Measurements from ENCODE around the gene EXOC1L. TPM values are rescaled to one million over a fixed set of nuclear protein-coding genes. Genes with fewer than 3 reads are reported as not detected.

Gene EXOC1L
- total and polyA plus RNA-seq, 12 donors: 0.17 TPM; not detected in 11

DNA sequence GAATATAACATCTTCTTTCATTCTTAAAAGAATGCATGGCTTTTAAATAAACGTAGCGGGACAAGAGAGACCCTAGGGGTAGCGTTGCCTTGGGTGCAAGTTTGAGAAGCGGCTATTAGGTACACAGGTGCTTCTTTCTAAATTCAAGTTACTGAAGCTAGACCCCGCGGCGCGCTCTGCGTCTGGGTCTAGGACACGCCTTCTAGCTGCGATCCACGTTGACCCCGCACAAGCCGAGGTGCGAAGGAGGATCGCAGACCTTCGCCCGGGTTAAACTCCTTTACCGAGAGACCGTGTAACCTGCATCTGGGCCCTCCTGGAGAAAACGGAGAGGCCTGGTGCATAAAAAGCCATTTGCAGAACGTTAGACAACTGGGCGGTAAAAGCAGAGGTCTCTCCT lies 25.5 kb upstream of the EXOC1L start:
- TF ChIP-seq, protein P1, sequence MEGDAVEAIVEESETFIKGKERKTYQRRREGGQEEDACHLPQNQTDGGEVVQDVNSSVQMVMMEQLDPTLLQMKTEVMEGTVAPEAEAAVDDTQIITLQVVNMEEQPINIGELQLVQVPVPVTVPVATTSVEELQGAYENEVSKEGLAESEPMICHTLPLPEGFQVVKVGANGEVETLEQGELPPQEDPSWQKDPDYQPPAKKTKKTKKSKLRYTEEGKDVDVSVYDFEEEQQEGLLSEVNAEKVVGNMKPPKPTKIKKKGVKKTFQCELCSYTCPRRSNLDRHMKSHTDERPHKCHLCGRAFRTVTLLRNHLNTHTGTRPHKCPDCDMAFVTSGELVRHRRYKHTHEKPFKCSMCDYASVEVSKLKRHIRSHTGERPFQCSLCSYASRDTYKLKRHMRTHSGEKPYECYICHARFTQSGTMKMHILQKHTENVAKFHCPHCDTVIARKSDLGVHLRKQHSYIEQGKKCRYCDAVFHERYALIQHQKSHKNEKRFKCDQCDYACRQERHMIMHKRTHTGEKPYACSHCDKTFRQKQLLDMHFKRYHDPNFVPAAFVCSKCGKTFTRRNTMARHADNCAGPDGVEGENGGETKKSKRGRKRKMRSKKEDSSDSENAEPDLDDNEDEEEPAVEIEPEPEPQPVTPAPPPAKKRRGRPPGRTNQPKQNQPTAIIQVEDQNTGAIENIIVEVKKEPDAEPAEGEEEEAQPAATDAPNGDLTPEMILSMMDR (IDR thresholded peaks at IDR 0.05): no peak
- no peak for TF ChIP-seq POLR2A (IDR thresholded peaks at IDR 0.05)
- H3K9me3 ChIP-seq (replicated peaks in 1 of 3): no peaks in the 10 kb centered on the region
- H3K27me3 ChIP-seq: peaks cover 24% of the 10 kb centered on the region
- no peak overlapping the region for H3K27ac ChIP-seq
- no peaks in the 10 kb centered on the region for H3K36me3 ChIP-seq (replicated peaks in 1 of 2)
- WGBS, 4 donors: 50 to 65% (median 58%) methylated on average over 22 to 23 of the region's 23 CpGs
- H3K4me1 ChIP-seq (replicated peaks in 1 of 2): no peaks in the 10 kb centered on the region
- H3K4me3 ChIP-seq: no peak overlapping the region
- DNase-seq: no peak
- intact Hi-C loops (cut with DNase I): no loop called here

- intact Hi-C loops (cut with DNase I): no loop called here
- no peaks in the 10 kb centered on the region for H3K9me3 ChIP-seq (replicated peaks in 1 of 3)
- no peaks in the 10 kb centered on the region for H3K36me3 ChIP-seq (replicated peaks in 1 of 2)
- TF ChIP-seq, protein P1 (IDR thresholded peaks at IDR 0.05): no peak
- no peak for TF ChIP-seq POLR2A (IDR thresholded peaks at IDR 0.05)
- DNase-seq: no peak
- 69 to 89% (median 79%) methylated on average over 1 of the region's 1 CpG for WGBS, 4 donors
- no peak overlapping the region for H3K27ac ChIP-seq
- H3K27me3 ChIP-seq: peaks cover 24% of the 10 kb centered on the region
- H3K4me1 ChIP-seq (replicated peaks in 1 of 2): no peaks in the 10 kb centered on the region
- no peak overlapping the region for H3K4me3 ChIP-seq
Measured at GRCh38 chr4:55795341-55795740, 24.2 kb upstream of the EXOC1L start.

DNA sequence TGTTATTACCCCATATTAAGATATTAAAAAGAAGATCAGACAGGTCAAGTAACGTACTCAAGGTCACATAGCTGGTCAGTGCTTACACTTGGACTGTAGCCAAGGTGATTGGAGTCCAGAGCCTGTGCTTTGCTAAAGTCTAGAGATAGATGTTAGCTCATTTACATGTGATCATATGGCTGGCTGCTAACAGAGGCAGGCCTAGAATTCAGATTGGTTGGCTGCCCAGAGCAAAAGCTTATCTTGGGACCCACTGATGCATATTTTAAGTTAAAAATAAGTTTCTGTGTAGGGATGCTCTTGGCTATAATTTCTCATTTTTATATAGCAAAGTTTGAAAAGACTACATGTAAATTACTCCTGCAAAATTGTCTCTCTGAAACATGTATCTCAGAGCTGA lies 18.1 kb upstream of the EXOC1L start:
- no peak overlapping the region for H3K4me3 ChIP-seq
- no peaks in the 10 kb centered on the region for H3K36me3 ChIP-seq (replicated peaks in 1 of 2)
- peaks cover 9% of the 10 kb centered on the region for H3K27me3 ChIP-seq
- H3K27ac ChIP-seq: no peak overlapping the region
- no peak for DNase-seq
- no peaks in the 10 kb centered on the region for H3K9me3 ChIP-seq (replicated peaks in 1 of 3)
- 7 to 32% (median 21%) methylated on average over 1 of the region's 1 CpG for WGBS, 4 donors
- no peaks in the 10 kb centered on the region for H3K4me1 ChIP-seq (replicated peaks in 1 of 2)
- TF ChIP-seq POLR2A (IDR thresholded peaks at IDR 0.05): no peak
- TF ChIP-seq, protein P1 (IDR thresholded peaks at IDR 0.05): no peak
- intact Hi-C loops (cut with DNase I): no loop called here

DNA sequence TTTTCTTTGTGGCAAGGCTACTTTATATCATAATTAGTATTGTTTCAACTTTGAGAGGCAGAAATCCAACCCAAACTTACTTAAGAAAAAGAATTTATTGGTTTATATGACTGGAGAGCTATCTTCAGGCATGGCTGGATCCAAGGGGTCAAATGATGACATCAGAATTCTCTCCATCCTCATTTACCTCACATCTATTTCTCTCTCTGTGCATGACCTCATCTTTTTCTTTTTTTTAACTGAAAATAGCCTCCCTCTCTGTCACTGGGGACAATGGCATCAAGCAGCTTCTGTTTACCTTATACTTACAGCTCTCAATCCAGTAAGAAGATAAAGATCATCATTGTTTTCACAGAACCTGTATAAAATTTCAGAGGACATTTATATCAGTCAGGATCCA lies 12.0 kb upstream of the EXOC1L start:
- no peak overlapping the region for H3K4me3 ChIP-seq
- no peak for DNase-seq
- no peaks in the 10 kb centered on the region for H3K9me3 ChIP-seq (replicated peaks in 1 of 3)
- intact Hi-C loops (cut with DNase I): no loop called here
- H3K36me3 ChIP-seq (replicated peaks in 1 of 2): no peaks in the 10 kb centered on the region
- no peaks in the 10 kb centered on the region for H3K4me1 ChIP-seq (replicated peaks in 1 of 2)
- H3K27me3 ChIP-seq: no peaks in the 10 kb centered on the region
- H3K27ac ChIP-seq: no peak overlapping the region
- TF ChIP-seq, protein P1 (IDR thresholded peaks at IDR 0.05): no peak
- TF ChIP-seq POLR2A (IDR thresholded peaks at IDR 0.05): no peak

All from adrenal gland (tissue), 12 donors.